D721Med (cell line): ENCODE measurements around the gene NAV3.

ENCODE experiments used
- DNase-seq: peaks from one replicate; pipeline ENCODE4 v3.0.0; 2011; ENCODE audit warnings: low spot score; ENCODE audit not compliant: insufficient read length
- FAIRE-seq: peaks from 2 replicates; lab custom pipeline; 2011; peaks lifted over from hg19 to GRCh38; lab: Jason Lieb, UNC
- TF ChIP-seq, protein P1 (sequence below): IDR thresholded peaks from 2 replicates; pipeline ENCODE4 v1.5.1; 2012; ENCODE audit warnings: mild to moderate bottlenecking, control low read depth; ENCODE audit not compliant: insufficient read depth; ENCODE audit errors: missing control alignments

NAV3 gene

DNA sequence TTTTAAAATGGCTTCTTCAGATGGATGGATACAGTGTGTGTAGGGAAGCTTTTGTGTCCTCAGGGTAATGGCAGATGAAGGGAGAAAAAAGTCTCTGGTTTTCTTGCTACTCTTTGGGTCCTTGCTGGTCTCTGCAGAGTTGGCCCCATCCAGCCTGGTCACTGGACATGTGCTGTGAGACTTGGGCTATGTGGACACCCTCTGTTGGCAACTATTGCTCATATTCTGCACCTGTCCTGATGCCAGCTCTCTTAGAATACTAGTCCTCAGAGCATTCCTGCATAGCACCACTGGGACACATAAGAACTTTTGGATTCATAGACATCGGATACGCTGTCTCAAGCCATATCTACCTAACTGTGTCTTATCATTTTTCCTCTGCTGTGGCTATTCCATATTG, 20.0 kb downstream of the NAV3 start:
- FAIRE-seq (no peak), DNase-seq (no peak)
- TF ChIP-seq, protein P1, sequence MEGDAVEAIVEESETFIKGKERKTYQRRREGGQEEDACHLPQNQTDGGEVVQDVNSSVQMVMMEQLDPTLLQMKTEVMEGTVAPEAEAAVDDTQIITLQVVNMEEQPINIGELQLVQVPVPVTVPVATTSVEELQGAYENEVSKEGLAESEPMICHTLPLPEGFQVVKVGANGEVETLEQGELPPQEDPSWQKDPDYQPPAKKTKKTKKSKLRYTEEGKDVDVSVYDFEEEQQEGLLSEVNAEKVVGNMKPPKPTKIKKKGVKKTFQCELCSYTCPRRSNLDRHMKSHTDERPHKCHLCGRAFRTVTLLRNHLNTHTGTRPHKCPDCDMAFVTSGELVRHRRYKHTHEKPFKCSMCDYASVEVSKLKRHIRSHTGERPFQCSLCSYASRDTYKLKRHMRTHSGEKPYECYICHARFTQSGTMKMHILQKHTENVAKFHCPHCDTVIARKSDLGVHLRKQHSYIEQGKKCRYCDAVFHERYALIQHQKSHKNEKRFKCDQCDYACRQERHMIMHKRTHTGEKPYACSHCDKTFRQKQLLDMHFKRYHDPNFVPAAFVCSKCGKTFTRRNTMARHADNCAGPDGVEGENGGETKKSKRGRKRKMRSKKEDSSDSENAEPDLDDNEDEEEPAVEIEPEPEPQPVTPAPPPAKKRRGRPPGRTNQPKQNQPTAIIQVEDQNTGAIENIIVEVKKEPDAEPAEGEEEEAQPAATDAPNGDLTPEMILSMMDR = no peak

- no peak for FAIRE-seq
These were observed 24.9 kb downstream of the NAV3 start for GRCh38 chr12:77855548-77855947.

DNA sequence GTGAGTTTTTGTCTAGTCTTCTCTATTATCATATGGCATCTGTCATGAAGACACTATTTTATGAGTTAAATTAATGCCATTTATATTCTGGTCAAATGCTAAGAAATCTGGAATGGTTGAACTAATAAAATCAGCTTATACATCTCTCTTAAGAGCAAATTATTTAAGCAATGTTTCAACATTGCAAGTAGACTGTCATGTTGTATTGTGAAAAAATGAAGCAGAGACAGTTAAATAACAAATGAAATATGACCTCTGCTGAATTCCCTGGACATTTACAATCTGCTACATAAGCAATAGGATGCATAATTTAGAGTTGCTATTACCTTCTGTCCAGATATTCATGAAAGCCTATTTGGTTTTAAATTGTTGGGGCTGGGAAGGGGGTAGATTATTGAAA, 30.6 kb downstream of the NAV3 start:
- TF ChIP-seq, protein P1 = no peak
- DNase-seq (no peak), FAIRE-seq (no peak)

More at GRCh38 chr12:77855548-77855947, 24.9 kb downstream of the NAV3 start:
- TF ChIP-seq, protein P1 = no peak
- no peak for DNase-seq

- FAIRE-seq (no peak), DNase-seq (no peak)
- TF ChIP-seq, protein P1 = no peak
These were observed 34.5 kb downstream of the NAV3 start for GRCh38 chr12:77865178-77865577.

GRCh38 chr12:77878901-77879300, 48.2 kb downstream of the NAV3 start:
- TF ChIP-seq, protein P1 = no peak
- DNase-seq (no peak), FAIRE-seq (no peak)

GRCh38 chr12:77882709-77883108, 52.0 kb downstream of the NAV3 start:
- FAIRE-seq (no peak), DNase-seq (no peak)
- TF ChIP-seq, protein P1 = no peak

DNA sequence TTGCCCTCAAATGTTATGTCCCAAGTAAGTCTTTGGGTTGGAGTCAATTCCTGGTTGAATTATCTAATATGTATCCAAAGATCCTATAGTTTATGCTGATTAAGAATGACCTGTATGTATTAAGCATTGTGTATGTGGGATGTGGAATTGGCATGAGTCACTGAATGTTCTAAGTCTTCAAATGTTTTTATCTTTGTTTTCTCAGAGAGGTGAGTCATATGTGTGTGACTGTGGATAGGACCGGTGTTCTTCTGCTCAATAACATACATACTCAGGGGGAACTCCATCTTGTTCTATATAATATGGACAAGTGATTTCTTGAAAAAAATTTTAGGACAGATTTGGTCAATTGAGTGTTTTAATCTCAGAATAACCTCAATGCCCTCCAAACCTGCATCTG, 57.9 kb downstream of the NAV3 start:
- DNase-seq (no peak), FAIRE-seq (no peak)
- TF ChIP-seq, protein P1 = no peak
